GOT3 (cell line): ENCODE results near the gene VSIG10.
"Not testable (repeated sequence)": the region's sequence is repeated elsewhere in the genome, so short reads cannot be mapped to it uniquely, and the experiment has no call there.

Source experiments
- DNase-seq: peaks from one replicate; lab custom pipeline; 2025; ENCODE audit warnings: mixed read lengths; lab: John Stamatoyannopoulos, UW

The VSIG10 gene

DNA sequence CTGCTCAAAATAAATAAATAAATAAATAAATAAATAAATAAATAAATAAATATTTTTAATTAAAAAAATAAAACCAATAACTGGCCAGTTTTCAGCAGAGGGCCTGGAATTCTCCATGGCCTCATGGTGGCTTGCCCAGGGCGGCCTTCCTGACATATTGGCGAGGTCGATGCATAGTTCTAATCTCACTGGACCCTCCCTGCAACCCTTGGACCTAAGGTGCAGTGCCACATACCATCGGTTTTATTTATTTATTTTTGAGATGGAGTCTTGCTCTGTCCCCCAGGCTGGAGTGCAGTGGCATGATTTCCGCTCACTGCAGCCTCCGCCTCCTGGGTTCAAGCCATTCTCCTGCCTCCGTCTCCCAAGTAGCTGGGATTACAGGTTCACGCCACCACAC lies 3.9 kb upstream of the VSIG10 start:
- DNase-seq = no peak

DNA sequence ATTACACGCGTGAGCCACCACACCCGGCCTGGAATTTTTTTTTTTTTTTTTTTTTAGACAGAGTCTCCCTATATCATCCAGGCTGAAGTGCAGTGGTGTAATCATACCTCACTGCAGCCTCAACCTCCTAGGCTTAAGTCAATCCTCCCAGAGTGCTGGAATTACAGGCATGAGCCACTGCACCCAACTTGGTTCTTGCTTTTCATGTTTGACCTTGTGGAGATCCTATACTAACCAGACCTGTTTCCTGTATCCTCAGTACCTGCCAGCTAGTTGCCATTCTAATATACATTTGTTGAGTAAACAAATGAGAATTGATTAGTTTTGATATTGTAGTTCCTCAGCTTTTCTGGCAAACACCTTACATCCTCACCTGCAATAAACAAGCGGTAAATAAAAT lies 3.2 kb upstream of the VSIG10 start:
- DNase-seq = no peak

DNA sequence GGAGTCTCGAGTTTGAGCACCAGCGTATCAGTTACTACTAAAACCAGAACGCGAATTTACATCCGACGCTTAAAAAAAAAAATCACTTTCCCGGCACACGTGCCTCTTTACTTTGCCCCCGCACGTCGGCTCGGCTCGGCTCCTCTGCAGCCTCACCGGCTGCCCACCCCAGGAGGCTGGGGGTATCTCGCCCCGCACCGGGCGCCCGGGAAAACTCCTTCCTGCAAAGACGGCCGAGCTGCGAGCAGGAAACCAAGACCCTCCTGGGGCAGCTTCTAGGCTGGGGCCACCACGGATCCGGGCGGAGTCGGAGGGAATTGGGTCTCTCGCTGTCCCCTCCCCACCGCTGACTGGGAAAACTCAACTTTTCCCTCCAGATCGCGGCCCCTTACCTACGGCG lies 610 bp downstream of the VSIG10 start:
- no peak for DNase-seq

DNA sequence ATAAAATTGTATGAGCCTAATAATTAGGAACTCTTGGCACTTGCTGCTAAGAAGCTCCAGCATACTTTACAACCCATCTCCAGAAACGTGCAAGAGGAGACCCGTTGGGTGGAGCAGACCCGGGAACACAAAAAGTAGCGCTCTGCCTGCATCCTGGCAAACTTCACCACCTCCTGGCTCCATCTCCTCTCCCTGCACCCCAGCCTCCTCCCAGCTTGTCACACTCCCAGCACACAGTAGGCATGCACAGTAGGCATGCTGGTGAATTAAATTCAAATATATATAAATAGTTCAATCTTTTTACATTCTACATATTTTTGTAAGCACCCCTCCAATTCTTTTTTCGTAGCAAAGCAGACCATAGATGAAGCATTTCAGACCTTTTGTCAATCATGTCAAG lies 1.2 kb downstream of the VSIG10 start:
- DNase-seq = no peak

DNA sequence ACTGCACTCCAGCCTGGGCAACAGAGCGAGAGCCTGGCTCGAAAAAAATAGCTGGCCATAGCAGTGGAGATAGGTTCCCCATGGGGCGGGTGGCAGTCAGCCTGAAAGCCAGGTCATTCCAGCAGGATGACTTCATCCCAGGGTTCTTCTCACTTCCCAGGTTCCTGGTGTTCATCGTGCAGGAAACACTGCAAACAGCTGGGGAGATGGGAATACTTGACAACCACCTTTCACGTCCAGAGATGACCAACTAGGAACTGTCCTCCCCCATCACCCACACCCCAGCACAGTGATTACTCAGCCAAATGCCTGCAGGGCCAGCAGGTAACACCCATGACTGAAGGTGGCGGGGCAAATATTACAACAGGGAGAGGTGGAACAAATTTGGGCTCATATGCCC lies 1.7 kb downstream of the VSIG10 start:
- no peak for DNase-seq

DNA sequence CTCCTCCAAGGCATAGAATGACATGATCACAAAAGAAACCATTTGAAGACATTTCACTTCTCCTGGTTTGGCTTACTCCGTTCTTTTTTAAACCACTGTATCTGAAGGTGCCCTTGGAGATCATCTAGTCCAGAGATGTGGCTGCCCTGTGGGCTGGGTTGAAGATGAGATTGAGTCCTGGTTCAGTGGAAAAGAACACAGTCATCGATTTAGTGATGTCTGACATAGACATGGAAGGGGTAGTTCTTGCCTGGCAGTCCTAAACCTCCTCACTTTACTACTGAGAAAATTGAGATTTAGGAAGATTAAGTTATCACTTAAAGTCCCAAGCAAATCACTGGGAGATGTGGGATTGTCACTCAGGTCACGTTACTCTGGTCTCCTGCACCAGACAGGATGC lies 2.8 kb downstream of the VSIG10 start:
- no peak for DNase-seq

DNA sequence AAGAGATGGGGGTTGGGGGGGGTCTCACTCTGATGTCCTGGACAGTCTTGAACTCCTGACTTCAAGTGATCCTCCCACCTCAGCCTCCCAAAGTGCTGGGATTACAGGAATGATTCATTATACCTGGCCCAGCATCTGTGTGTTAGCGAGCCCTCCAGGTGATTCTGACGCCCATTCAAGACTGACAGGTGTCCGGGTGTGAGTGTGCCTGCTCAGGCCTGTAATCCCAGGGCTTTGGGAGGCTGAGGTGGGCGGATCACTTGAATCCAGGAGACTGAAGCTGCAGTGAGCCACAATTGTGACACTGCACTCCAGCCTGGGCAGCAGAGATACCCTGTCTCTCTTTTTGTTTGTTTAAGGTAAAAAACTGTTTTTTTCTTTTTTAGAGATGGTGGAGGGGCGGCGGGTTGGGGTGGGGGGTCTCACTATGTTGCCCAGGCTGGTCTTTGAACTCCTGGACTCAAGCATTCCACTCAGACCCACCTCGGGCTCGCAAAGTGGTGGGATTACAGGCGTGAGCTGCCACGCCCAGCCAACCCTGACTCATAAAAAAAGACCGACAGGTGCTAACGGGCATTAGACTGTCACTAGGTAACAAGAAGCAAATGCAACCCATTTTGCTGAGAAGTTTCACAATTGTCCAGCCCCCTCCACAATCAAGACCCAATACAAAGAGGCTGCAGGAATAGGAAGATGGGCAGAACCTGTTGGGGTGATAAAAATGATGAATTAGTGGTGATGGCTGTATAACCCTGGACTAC lies 4.7 kb downstream of the VSIG10 start:
- no peak for DNase-seq

DNA sequence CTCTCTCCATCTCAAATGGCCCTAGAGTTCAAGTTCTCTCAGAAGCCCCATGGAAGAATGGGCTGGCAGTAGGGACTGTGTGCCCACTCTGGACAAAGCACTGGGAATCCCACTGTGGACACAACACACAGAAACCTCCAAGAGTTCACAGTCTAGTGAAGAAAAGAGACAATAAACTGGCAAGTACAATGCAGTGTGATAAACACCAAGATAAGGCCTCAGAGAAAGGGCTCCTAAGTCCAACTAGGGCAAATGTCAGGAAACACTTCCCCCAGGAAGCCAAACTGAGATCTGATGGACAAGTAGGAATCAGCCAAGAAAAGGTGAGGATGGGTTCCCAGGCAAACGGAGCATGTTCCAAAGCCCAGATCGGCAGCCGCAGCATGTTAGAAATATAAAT lies 5.4 kb downstream of the VSIG10 start:
- DNase-seq = no peak

DNA sequence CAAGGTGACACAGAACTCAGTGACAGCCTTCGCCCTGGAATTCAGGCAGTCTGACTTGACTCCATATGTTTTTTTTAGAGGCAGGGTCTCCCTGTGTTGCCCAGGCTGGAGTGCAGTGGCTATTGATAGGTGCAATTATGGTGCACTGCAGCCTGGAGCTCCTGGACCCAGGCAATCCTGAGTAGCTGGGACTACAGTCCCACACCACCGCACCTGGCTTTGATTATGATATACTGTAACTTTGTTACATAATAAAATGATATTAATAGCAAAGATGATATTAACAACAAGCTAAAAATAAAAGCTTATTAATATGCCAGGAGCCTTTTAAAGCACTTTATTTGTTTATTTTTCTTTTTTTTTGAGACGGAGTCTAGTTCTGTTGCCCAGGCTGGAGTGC lies 9.8 kb downstream of the VSIG10 start:
- no peak for DNase-seq

DNA sequence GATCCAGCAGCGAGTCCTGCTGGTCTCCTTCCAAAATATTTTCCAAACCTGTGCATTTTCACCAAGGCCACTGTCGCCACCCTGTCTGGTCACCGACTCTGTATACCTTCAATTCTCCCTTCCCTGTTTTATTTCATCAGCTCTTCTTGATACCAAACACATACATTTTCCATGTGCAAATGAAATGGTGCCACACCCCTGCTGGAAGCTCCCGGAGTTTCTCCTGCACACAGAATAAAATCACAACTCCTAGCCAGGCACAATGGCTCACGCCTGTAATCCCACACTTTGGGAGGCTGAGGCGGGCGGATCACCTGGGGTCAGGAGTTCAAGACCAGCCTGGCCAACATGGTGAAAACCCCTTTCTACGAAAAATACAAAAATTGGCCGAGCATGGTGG lies 14.0 kb downstream of the VSIG10 start:
- DNase-seq = no peak

DNA sequence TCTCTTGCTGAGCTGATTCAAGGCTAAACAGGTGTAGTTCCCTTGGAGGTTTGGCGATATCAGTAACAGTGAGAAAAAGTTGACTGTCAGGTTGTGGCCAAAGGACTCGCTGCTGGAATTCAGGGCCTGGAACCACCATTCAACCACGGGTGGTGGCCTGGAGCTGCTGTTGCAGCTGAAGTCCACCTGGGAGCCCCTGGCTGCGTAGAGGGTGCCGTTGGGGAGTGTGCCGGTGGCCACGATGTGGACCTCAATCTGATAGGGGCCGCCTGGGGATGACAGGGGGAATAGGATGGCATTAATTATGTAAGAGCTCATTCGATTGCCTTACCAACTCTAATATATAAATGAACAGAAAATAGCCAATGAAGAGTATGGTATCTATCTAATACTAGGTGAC lies 21.6 kb downstream of the VSIG10 start:
- DNase-seq = no peak

DNA sequence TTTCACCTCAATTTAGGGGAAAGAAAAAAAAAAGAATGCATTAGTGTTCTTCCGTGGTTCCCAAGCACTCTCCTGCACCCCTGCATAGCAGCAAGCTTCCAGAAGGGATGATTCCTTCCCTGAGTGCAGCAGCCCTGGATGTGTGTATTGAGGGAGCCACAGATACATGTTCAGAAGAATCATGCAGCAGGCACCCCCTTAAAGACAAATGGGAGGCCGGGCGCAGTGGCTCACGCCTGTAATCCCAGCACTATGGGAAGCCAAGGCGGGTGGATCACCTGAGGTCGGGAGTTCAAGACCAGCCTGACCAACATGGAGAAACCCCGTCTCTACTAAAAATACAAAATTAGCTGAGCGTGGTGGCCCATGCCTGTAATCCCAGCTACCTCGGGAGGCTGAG lies 22.3 kb downstream of the VSIG10 start:
- not testable (repeated sequence) for DNase-seq

DNA sequence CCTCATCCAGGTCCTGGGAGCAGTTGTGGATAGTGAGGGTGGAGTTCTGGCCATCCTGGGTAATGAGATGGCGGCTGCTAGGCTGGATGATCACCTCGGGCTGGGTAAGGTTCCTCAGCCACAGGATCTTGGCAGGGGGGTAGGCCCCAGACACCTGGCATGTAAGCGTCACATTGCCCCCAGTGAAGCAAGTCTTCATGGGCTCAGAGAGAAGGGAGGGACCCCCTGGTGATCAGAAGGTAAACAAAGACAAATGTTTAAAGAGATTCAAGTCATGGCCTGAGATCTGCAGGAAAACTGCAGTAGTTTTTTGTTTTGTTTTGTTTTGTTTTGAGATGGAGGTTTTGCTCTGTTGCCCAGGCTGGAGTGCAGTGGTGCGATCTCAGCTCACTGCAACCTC lies 30.0 kb downstream of the VSIG10 start:
- no peak for DNase-seq

DNA sequence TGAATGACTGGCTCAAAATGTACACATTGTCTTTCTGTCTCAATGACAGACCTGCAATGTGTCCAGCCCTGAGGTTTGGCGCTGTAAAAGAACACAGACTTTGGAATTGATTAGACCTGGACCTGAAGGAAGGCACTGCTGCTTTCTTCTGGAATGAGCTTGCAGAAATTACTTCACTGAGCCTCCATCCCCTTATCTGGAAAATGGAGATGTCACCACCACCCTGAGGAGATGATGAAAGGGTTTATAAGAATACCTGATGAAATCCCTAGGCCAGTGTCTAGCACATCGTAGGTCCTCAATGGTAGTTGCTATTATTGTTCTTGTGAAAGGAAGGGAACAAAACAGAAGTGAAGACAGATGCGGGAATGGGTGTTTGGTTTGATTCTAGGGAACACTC lies 33.2 kb downstream of the VSIG10 start:
- DNase-seq = no peak

DNA sequence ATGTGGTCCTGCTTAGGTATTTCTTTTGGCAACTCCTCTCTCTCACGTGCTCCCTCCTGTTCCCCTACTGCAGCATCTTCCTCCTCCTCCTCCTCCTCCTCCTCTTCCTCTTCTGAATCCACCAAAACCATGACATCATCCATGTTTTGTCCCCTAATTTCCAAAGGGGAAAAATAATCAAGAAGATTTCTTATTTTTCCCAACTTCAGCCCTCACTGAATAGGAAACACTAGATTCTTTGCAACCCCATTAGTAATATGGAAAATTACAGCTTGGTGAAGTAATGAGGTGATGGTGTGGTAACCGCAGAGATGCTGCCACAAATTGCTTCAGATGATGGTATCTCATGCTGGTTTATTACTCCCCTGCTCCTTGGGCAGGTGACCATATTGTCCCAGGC lies 35.4 kb downstream of the VSIG10 start:
- DNase-seq = no peak

DNA sequence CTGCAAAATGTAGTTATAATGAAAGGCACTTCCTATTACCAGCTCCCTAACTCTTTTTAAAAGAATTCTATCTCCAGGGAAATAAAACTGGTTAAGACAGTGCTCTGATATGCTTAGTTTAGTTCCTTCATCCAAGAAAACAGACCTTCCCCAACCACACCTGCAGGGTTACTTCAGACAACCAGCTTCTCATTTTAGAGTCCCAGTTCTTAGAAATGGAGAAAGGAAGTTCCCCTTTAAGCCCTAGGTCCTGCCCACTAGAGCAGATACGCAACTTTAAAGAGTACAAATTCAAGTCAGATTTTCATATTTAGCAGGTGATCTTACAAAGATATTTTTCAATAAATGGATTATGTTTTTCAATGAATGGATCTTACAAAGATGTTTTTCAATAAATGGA lies 38.4 kb downstream of the VSIG10 start:
- no peak for DNase-seq

DNA sequence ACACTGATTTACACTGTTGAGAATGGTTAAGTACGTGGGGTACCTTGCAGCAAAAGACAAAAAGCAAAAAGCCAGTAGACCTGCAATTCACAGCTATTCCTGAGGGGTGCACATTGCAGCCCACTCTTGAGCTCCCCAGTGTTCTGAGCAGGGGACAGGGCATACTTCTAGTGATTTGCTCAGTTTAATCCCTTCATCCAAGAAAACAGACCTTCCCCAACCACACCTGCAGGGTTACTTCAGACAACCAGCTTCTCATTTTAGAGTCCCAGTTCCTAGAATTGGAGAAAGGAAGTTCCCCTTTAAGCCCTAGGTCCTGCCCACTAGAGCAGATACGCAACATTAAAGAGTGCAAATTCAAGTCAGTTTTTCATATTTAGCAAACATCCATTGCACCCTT lies 39.2 kb downstream of the VSIG10 start:
- no peak for DNase-seq

DNA sequence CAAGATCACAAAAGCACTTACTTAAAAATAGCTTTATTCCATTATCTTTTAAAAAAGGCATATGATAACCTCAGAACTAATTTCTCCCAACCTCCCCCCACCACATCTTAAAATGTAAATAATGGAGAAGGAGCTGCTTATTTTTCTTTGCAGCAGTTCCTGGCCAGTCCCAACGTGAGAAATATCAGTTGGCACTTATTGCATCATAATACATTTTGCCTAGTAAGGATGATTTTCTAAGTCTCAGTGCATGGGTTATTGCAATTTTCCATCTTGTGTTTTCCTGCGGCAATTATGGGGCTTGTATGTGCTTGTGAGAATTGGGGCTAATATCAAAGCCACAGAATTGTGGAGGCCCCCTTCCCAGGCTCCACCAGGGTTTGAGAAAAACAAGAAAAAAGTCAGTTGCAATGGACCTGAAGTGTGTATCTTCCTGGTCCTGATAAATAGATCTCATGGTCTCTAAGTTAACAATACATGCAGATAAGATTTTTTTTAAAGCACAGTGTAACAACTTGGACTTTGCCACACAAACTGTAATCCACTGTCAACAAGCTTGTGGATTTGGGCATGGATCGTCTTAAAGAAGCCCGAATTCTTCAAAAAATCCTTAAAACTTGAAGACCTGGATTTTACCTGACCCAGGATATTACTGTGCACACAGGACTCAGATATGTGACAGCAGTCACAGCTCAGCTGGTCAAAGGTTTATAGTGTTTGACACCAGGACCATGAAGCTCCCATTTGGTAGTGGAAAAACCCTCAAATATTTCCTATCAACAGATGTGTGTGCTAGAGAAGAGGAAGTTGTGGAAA lies 40.0 kb downstream of the VSIG10 start:
- DNase-seq = no peak

DNA sequence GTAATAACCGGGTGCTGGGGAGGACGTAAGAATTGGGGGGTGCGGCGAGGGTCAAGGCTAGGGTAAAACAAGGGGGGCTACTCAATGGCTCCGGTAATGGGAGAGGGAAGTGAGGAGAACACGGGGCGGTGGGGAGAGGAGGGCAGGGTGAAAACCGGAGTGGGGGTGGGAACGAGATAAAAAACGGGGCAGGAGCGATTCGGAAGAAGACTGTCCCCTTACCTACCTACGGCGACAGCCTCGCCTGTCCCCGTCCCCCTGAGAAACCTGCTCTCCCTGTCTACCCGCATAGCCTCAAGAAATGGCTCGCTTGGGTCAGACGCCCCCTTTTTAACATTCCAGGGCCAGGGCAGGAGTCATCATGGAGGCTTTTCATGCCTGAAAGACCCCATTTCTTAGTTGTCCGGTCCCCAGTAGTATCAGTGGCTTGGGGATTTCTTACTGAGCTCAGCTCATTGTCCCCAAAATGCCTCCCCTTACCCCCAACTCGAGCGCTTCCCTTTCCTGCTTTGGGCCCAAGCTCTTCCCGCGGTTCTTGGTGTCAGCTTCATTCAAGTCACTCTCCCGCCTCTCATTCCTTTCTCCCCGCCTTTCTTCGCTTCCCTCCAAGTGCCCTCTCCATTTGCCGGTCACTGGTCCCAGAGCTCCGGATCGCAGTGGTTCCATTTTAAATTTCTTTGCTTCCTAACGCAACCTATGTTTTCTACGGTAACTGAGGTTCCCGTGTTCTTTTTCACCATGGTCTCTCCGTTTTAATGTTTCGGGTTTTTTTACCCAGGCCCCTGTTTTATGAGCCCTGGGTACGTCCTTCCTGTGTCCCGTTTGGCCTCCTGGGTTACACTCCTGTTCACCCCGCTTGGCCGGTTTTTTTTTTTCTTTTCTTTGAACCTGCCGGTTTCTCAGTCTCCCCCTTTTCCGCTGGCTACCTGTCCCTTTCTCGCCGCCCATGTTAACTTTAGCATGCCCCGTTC lies 41.7 kb downstream of the VSIG10 start:
- DNase-seq = no peak

DNA sequence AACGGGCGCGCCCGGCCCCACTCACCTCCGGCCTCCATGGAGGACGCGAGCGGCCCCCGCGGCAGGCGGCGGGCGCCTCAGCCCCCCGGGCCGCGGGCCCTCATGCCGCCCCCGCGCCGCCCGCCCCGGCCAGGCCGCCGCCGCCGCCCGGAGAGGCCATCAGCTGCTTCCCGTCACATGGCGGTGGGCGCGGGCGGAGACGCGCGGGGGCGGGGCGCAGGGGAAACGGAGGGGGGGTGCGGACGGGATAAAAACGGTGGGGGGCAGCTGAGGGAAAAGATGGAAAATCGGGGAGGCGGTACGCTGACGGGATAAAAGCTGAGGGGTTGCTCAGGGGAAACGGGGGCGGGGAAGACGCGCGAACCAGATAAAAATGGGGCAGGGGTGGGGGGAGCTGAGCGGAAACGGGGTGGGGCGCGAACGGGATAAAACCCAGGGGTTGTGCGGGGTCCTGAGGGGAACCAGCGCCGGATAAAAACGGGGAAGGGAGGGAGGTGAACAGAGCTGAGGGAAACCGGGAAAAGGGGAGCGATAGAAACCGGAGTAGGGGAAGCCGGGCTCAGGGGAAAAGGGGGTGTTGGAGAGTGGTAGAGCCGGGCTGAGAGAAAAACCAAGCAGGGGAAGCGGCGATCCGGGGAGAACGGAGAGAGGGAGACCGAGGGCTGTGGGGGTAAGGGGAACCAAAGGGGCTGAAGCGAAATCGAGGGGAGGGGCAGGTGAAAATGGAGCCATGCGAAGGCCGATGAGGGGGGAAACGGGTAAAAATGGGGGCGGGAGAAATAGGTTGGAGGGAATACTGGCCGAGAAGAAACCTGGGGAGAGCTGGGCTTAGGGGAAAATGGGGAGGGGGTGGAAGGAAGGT lies 42.6 kb downstream of the VSIG10 start, which contains the start of gene WSB2:
Gene WSB2 (minus strand): TSS at position 169 of the 862 bp plus-strand sequence. CDS start 131 bp downstream, at position 38.
- DNase-seq = no peak

DNA sequence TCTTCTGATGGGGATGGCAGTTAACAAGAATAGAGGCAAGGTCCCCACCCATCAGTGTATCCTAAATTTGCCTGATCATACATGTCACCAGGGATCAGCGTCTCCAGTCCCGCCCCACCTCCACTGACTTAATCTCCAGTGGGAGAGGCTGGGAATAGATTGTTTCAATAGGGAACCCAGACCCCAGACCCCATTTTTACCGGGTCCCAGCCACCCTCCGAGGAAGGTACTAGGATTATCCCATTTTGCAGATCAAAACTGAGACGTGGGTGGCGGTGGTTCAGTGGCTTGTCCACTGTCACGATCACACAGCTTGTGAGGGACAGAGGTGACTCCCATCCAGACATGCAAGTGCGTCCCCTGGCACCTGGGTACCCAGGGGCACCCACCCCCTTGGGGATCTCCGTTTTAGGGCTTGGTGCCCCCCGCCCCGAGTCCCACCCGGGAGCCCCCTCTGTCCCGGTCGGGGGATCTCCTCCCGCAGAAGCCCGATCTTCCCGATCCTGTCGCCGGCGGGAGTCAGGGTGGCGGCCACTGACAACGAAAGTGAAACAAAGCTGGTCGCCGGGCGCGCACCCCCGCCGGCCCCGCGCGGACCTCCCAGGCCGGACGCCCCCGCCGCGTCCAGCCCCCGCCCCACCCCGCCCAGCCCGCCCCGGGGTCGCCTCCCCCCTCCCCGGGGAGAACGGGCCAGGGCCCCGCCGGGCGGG lies 43.4 kb downstream of the VSIG10 start:
- no peak for DNase-seq
